COR-L47 (cell line): ENCODE results near the gene EML6.

Source experiments
- DNase-seq: peaks from one replicate; lab custom pipeline; 2025; lab: John Stamatoyannopoulos, UW

Gene EML6

GRCh38 chr2:54708584-54709335, 14.7 kb upstream of the EML6 start:
- DNase-seq: no peak

- no peak for DNase-seq
Observed at GRCh38 chr2:54709336-54709809, 14.1 kb upstream of the EML6 start.

- DNase-seq: no peak
Observed at GRCh38 chr2:54710216-54710615, 13.2 kb upstream of the EML6 start.

- DNase-seq: no peak
Observed at GRCh38 chr2:54712516-54712915, 10.9 kb upstream of the EML6 start.

GRCh38 chr2:54714996-54715395, 8.5 kb upstream of the EML6 start:
- no peak for DNase-seq

- no peak for DNase-seq
Observed at GRCh38 chr2:54716375-54716774, 7.1 kb upstream of the EML6 start.

GRCh38 chr2:54720563-54720962, 2.9 kb upstream of the EML6 start:
- no peak for DNase-seq

- no peak for DNase-seq
Observed at GRCh38 chr2:54722641-54723040, 821 bp upstream of the EML6 start.

GRCh38 chr2:54723996-54724559, 616 bp downstream of the EML6 start:
- DNase-seq: no peak

- DNase-seq: peak; percentile 15
Observed at GRCh38 chr2:54724560-54725342, 1.3 kb downstream of the EML6 start.

GRCh38 chr2:54725343-54726099, 2.1 kb downstream of the EML6 start:
- DNase-seq: no peak

- DNase-seq: no peak
Observed at GRCh38 chr2:54726431-54726830, 3.0 kb downstream of the EML6 start.

GRCh38 chr2:54726940-54727339, 3.5 kb downstream of the EML6 start:
- DNase-seq: no peak

- no peak for DNase-seq
Observed at GRCh38 chr2:54728669-54729120, 5.2 kb downstream of the EML6 start.

- no peak for DNase-seq
Observed at GRCh38 chr2:54735636-54736035, 12.2 kb downstream of the EML6 start.

GRCh38 chr2:54738281-54738680, 14.8 kb downstream of the EML6 start:
- no peak for DNase-seq

GRCh38 chr2:54740333-54740732, 16.9 kb downstream of the EML6 start:
- DNase-seq: no peak

GRCh38 chr2:54741250-54741649, 17.8 kb downstream of the EML6 start:
- DNase-seq: no peak

- no peak for DNase-seq
Observed at GRCh38 chr2:54750040-54750439, 26.6 kb downstream of the EML6 start.

GRCh38 chr2:54752439-54752838, 29.0 kb downstream of the EML6 start:
- no peak for DNase-seq

GRCh38 chr2:54755641-54756326, 32.3 kb downstream of the EML6 start:
- DNase-seq: no peak

GRCh38 chr2:54757500-54757899, 34.0 kb downstream of the EML6 start:
- no peak for DNase-seq
